HepG2 (cell line): Measurements from ENCODE around the gene ATP9B. TPM values are rescaled to one million over a fixed set of nuclear protein-coding genes. Genes with fewer than 3 reads are reported as not detected.

Experiments used
- EZH2 ChIP-seq: conservative IDR thresholded peaks from 2 replicates; pipeline ENCODE4 v1.6.1; 2012; ENCODE audit warnings: mild to moderate bottlenecking, low read depth, low read length, moderate library complexity
- HINFP ChIP-seq: sonication (generic); formaldehyde crosslinking; IDR thresholded peaks from 2 replicates; pipeline ENCODE4 v1.4.0; 2020; ENCODE audit warnings: low read depth, mild to moderate bottlenecking, missing genetic modification reagents
- KLF6 ChIP-seq: IDR thresholded peaks from 2 replicates; pipeline ENCODE4 v1.8.0; 2016; ENCODE audit warnings: missing biosample characterization, missing genetic modification reagents
- MAZ ChIP-seq, 2 experiments: sonication (generic) in 1 of 2; formaldehyde crosslinking in 1 of 2; IDR thresholded peaks; 2 replicates each; pipeline versions ENCODE4 v1.5.0 to v1.6.1; 2012 to 2020; ENCODE audit warnings: low read depth in 2 of 2, mild to moderate bottlenecking in 2 of 2, borderline replicate concordance in 1 of 2, improper control_type of control experiment in 1 of 2, low read length in 1 of 2, missing genetic modification reagents in 1 of 2, moderate library complexity in 1 of 2
- MED8 ChIP-seq: sonication (generic); formaldehyde crosslinking; IDR thresholded peaks from 2 replicates; pipeline ENCODE4 v1.8.1; 2023; ENCODE audit warnings: mild to moderate bottlenecking, missing genetic modification reagents; ENCODE audit not compliant: insufficient replicate concordance
- SAFB2 ChIP-seq: sonication (generic); formaldehyde crosslinking; IDR thresholded peaks from 2 replicates; pipeline ENCODE4 v1.5.1; 2020; ENCODE audit warnings: missing genetic modification reagents, low read depth, mild to moderate bottlenecking, borderline replicate concordance
- SATB2 ChIP-seq: sonication (generic); formaldehyde crosslinking; IDR thresholded peaks from 2 replicates; pipeline ENCODE4 v1.5.0; 2020; ENCODE audit warnings: missing genetic modification reagents
- TFAP4 ChIP-seq: sonication (generic); IDR thresholded peaks from 2 replicates; pipeline ENCODE4 v1.6.1; 2016; ENCODE audit warnings: low read depth, borderline replicate concordance
- ZNF589 ChIP-seq: sonication (generic); formaldehyde crosslinking; conservative IDR thresholded peaks from 2 replicates; pipeline ENCODE4 v1.8.0; 2022; ENCODE audit warnings: mild to moderate bottlenecking, moderate library complexity, missing genetic modification reagents
- polyA plus RNA-seq, 8 experiments: library from polyadenylated mRNA; depleted of rRNA in 3 of 8; stranded (reverse) in 7 of 8; unstranded in 1 of 8; fragments of >200 nt; fragmentation: Illumina TruSeq in 4 of 8; extraction: Trizol in 4 of 8; gene quantifications; 2 replicates each; pipeline versions ENCODE4 v1.2.1 to v1.2.3, GENCODE V29; 2011 to 2016; ENCODE audit warnings: low read depth in 4 of 8, missing spikeins in 1 of 8, mixed read lengths in 1 of 8; ENCODE audit not compliant: insufficient read depth in 1 of 8
- total RNA-seq, 5 experiments: library from RNA; depleted of rRNA; stranded (reverse); fragments of >200 nt; fragmentation: Illumina TruSeq; extraction: Trizol; gene quantifications; 2 replicates each; pipeline ENCODE4 v1.2.3, GENCODE V29; 2016; ENCODE audit warnings: low read depth in 1 of 5

Gene ATP9B
- total and polyA plus RNA-seq, 2 of the 13 experiments (the other 11 are each of a cell fraction or from before 2014, with no cell fraction given), result 10.8 to 11.3 TPM

- TF ChIP-seq MAZ (IDR thresholded peaks at IDR 0.05; ENCODE audit: borderline replicate concordance, low read depth, low read length) (no peak), MAZ (CRISPR knock-in tag; IDR thresholded peaks at IDR 0.05; ENCODE audit: low read depth) (no peak), EZH2 (no peak), SAFB2 (CRISPR knock-in tag) (no peak), TFAP4 (no peak), SATB2 (no peak), ZNF589 (no peak), MED8 (CRISPR knock-in tag) (no peak), KLF6 (CRISPR knock-in tag) (no peak), HINFP (CRISPR knock-in tag) (no peak)
Observed at GRCh38 chr18:79427368-79428225, 358.4 kb downstream of the ATP9B start (continued).

Other genes with a start within 250 kb of the ATP9B start
- not detected in 2 replicates for gene SALL3, start 89.6 kb upstream of the ATP9B start, total RNA-seq (2016; rRNA removed; fragmentation: Illumina TruSeq; extraction: Trizol)
- gene SALL3, start 89.6 kb upstream of the ATP9B start, polyA plus RNA-seq (2011; rRNA removed), result not detected in 2 replicates